ENCODE data around the gene KRT2.

DNA sequence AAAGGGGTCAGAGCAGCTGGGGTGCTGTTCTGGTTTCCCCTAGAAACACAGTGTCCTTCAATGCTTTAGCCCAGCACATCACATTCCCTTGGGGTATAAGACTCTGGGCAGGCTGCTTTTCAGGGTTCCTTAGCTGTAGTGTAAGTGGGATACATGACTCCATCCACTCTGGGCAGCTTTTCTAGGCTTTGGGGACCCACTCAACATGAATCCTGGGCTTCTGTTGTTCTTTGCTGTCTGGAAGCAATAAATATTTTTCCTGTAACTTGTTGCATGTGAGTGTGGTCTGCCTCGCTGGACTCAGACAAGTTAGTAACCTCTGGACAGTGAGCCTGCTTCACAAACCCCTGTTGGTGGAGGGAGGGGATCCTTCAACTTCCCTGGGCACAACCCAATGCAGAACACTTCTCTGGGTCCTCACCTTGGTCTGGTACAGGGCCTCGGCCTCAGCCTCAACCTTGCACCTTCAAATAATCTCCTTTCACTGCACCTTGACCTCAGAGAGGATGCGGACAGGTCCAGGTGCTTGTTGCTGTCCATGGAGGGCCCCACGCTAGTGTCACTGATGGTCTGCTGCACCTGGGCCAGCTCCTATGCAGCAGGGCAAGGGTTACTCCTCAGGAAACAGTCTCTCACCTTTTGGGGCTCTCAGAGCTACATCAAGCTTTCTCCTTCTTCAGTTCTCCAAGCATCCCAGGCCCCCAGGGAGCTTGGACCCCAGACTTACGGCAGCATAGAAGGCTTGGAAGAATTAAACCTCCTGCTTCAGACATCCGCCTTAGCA lies 20.1 kb downstream of the KRT2 start:
- TF ChIP-seq GTF2E2 (tag; IDR thresholded peaks at IDR 0.05), result no peak
- TF ChIP-seq USF2 (CRISPR knock-in tag; IDR thresholded peaks at IDR 0.05), result no peak
- TF ChIP-seq CTCF (IDR thresholded peaks at IDR 0.05 in 2 of 3, conservative IDR thresholded peaks at IDR 0.05 in 1 of 3; ENCODE audit: insufficient read depth in 2 of 3, low read depth in 1 of 3, low read length in 3 of 3), result no peak
- TF ChIP-seq BRCA1 (IDR thresholded peaks at IDR 0.05), result no peak
- no peak for TF ChIP-seq BRCA1 (CRISPR knock-in tag; IDR thresholded peaks at IDR 0.05)
- TF ChIP-seq HNRNPL (IDR thresholded peaks at IDR 0.05; ENCODE audit: low read depth, low read length), result no peak
- no peak for TF ChIP-seq ZNF589 (CRISPR knock-in tag; IDR thresholded peaks at IDR 0.05; ENCODE audit: low read depth)
- no peak for TF ChIP-seq ZNF274 (IDR thresholded peaks at IDR 0.05; ENCODE audit: borderline replicate concordance, low read depth, low read length)
- no peak for TF ChIP-seq POLR2B (IDR thresholded peaks at IDR 0.05; ENCODE audit: low read depth, partially characterized antibody)
- TF ChIP-seq SMARCB1 (IDR thresholded peaks at IDR 0.05; ENCODE audit: insufficient read length, low read depth), result no peak
- TF ChIP-seq MAFF (IDR thresholded peaks at IDR 0.05; ENCODE audit: low read length), result no peak
- TF ChIP-seq MYC (IDR thresholded peaks at IDR 0.05; ENCODE audit: low read depth, low read length), result no peak
- TF ChIP-seq MYC (CRISPR knock-in tag; IDR thresholded peaks at IDR 0.05; ENCODE audit: borderline replicate concordance, low read depth), result no peak

Measured in K562 (cell line).